HepG2 (cell line): Measurements from ENCODE around the gene PRRC2A. TPM values are rescaled to one million over a fixed set of nuclear protein-coding genes. Genes with fewer than 3 reads are reported as not detected.

Experiments used
- HIVEP1 ChIP-seq: sonication (generic); formaldehyde crosslinking; IDR thresholded peaks from 2 replicates; pipeline ENCODE4 v1.4.0; 2020; ENCODE audit warnings: mild to moderate bottlenecking, missing genetic modification reagents
- IKZF5 ChIP-seq: IDR thresholded peaks from 2 replicates; pipeline ENCODE4 v1.6.1; 2018; ENCODE audit warnings: missing genetic modification reagents, mild to moderate bottlenecking, missing compliant biosample characterization
- JUND ChIP-seq: sonication (generic); formaldehyde crosslinking; IDR thresholded peaks from 2 replicates; pipeline ENCODE4 v1.8.0; 2022; ENCODE audit warnings: mild to moderate bottlenecking, missing genetic modification reagents
- MYPOP ChIP-seq: sonication (generic); formaldehyde crosslinking; IDR thresholded peaks from 2 replicates; pipeline ENCODE4 v1.8.1; 2023; ENCODE audit warnings: mild to moderate bottlenecking, moderate library complexity, missing genetic modification reagents
- NFKBIZ ChIP-seq: IDR thresholded peaks from 2 replicates; pipeline ENCODE4 v1.6.1; 2018; ENCODE audit warnings: missing genetic modification reagents, missing compliant biosample characterization
- NR2F1 ChIP-seq, 2 experiments: fragments of 450-650 bp in 1 of 2; formaldehyde crosslinking in 1 of 2; IDR thresholded peaks; 2 replicates each; pipeline versions ENCODE4 v1.5.0 to v1.6.1; 2016 to 2020; ENCODE audit warnings: mild to moderate bottlenecking in 1 of 2, missing compliant biosample characterization in 1 of 2, missing genetic modification reagents in 1 of 2, moderate library complexity in 1 of 2
- SALL2 ChIP-seq: sonication (generic); formaldehyde crosslinking; IDR thresholded peaks from 2 replicates; pipeline ENCODE4 v1.8.1; 2023; ENCODE audit warnings: mild to moderate bottlenecking, missing genetic modification reagents, inconsistent platforms
- SCMH1 ChIP-seq: sonication (generic); formaldehyde crosslinking; IDR thresholded peaks from 2 replicates; pipeline ENCODE4 v1.9.0; 2021; ENCODE audit warnings: missing genetic modification reagents, mild to moderate bottlenecking, borderline replicate concordance
- SOX6 ChIP-seq, 2 experiments: fragments of 450-650 bp in 1 of 2; sonication (generic) in 1 of 2; formaldehyde crosslinking in 1 of 2; IDR thresholded peaks; 2 replicates each; pipeline versions ENCODE4 v1.4.0 to v1.6.1; 2017 to 2020; ENCODE audit warnings: antibody characterized with exemption in 1 of 2, mild to moderate bottlenecking in 1 of 2, missing genetic modification reagents in 1 of 2
- TAF1 ChIP-seq: sonication (generic); formaldehyde crosslinking; IDR thresholded peaks from 2 replicates; pipeline ENCODE4 v1.4.0; 2020; ENCODE audit warnings: missing genetic modification reagents
- YEATS2 ChIP-seq: sonication (generic); formaldehyde crosslinking; IDR thresholded peaks from 2 replicates; pipeline ENCODE4 v1.4.0; 2020; ENCODE audit warnings: missing genetic modification reagents, borderline replicate concordance
- ZNF3 ChIP-seq: IDR thresholded peaks from 2 replicates; pipeline ENCODE4 v1.7.0; 2017; ENCODE audit warnings: inconsistent platforms
- ZNF704 ChIP-seq: sonication (generic); formaldehyde crosslinking; IDR thresholded peaks from 2 replicates; pipeline ENCODE4 v1.8.1; 2023; ENCODE audit warnings: mild to moderate bottlenecking, inconsistent platforms, moderate library complexity, missing genetic modification reagents, borderline replicate concordance
- ZNF720 ChIP-seq: sonication (generic); formaldehyde crosslinking; IDR thresholded peaks from 2 replicates; pipeline ENCODE4 v1.4.0; 2020; ENCODE audit warnings: missing genetic modification reagents
- polyA plus RNA-seq, 8 experiments: library from polyadenylated mRNA; depleted of rRNA in 3 of 8; stranded (reverse) in 7 of 8; unstranded in 1 of 8; fragments of >200 nt; fragmentation: Illumina TruSeq in 4 of 8; extraction: Trizol in 4 of 8; gene quantifications; 2 replicates each; pipeline versions ENCODE4 v1.2.1 to v1.2.3, GENCODE V29; 2011 to 2016; ENCODE audit warnings: low read depth in 4 of 8, missing spikeins in 1 of 8, mixed read lengths in 1 of 8; ENCODE audit not compliant: insufficient read depth in 1 of 8
- total RNA-seq, 5 experiments: library from RNA; depleted of rRNA; stranded (reverse); fragments of >200 nt; fragmentation: Illumina TruSeq; extraction: Trizol; gene quantifications; 2 replicates each; pipeline ENCODE4 v1.2.3, GENCODE V29; 2016; ENCODE audit warnings: low read depth in 1 of 5
- TF ChIP-seq, protein P1 (sequence below): sonication (generic); formaldehyde crosslinking; IDR thresholded peaks from 2 replicates; pipeline ENCODE4 v1.5.1; 2020; ENCODE audit warnings: mild to moderate bottlenecking, missing genetic modification reagents
- TF ChIP-seq, protein P2 (sequence below): sonication (generic); formaldehyde crosslinking; IDR thresholded peaks from 2 replicates; pipeline ENCODE4 v1.5.0; 2020; ENCODE audit warnings: missing genetic modification reagents
- TF ChIP-seq, protein P3 (sequence below): sonication (generic); formaldehyde crosslinking; IDR thresholded peaks from 2 replicates; pipeline ENCODE4 v1.5.1; 2020; ENCODE audit warnings: mild to moderate bottlenecking, missing genetic modification reagents, borderline replicate concordance

The PRRC2A gene
- total and polyA plus RNA-seq, 2 of the 13 experiments (the other 11 are each of a cell fraction or from before 2014, with no cell fraction given), result 38.9 to 47.4 TPM

GRCh38 chr6:31580807-31581433 is 39.6 kb upstream of the PRRC2A start (continued):
- TF ChIP-seq, protein P1, sequence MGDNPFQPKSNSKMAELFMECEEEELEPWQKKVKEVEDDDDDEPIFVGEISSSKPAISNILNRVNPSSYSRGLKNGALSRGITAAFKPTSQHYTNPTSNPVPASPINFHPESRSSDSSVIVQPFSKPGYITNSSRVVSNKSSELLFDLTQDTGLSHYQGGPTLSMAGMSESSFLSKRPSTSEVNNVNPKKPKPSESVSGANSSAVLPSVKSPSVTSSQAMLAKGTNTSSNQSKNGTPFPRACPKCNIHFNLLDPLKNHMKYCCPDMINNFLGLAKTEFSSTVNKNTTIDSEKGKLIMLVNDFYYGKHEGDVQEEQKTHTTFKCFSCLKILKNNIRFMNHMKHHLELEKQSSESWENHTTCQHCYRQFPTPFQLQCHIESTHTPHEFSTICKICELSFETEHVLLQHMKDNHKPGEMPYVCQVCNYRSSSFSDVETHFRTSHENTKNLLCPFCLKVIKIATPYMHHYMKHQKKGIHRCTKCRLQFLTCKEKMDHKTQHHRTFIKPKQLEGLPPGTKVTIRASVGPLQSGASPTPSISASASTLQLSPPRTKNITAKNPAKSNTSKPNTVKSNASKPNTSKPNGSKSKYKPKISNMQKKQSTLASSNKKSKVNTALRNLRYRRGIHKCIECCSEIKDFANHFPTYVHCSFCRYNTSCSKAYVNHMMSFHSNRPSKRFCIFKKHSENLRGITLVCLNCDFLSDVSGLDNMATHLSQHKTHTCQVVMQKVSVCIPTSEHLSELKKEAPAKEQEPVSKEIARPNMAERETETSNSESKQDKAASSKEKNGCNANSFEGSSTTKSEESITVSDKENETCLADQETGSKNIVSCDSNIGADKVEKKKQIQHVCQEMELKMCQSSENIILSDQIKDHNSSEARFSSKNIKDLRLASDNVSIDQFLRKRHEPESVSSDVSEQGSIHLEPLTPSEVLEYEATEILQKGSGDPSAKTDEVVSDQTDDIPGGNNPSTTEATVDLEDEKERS (CRISPR knock-in tag), result no peak
- TF ChIP-seq IKZF5 (CRISPR knock-in tag), result peak; percentile 79
- TF ChIP-seq SALL2, result peak; percentile 81; the same call in 1 of the 2 replicates
- TF ChIP-seq, protein P2, sequence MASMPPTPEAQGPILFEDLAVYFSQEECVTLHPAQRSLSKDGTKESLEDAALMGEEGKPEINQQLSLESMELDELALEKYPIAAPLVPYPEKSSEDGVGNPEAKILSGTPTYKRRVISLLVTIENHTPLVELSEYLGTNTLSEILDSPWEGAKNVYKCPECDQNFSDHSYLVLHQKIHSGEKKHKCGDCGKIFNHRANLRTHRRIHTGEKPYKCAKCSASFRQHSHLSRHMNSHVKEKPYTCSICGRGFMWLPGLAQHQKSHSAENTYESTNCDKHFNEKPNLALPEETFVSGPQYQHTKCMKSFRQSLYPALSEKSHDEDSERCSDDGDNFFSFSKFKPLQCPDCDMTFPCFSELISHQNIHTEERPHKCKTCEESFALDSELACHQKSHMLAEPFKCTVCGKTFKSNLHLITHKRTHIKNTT (CRISPR knock-in tag), result no peak
- no peak for TF ChIP-seq ZNF3 (CRISPR knock-in tag)
- no peak; the same call in 1 of the 2 replicates for TF ChIP-seq ZNF704 (CRISPR knock-in tag)
- TF ChIP-seq HIVEP1 (CRISPR knock-in tag), result peak; percentile 67
- no peak for TF ChIP-seq ZNF720 (CRISPR knock-in tag)
- TF ChIP-seq JUND (CRISPR knock-in tag), result no peak
- TF ChIP-seq SCMH1 (CRISPR knock-in tag), result no peak
- peak; percentile 41; the same call in 1 of the 2 replicates for TF ChIP-seq MYPOP (CRISPR knock-in tag)
- TF ChIP-seq, protein P3, sequence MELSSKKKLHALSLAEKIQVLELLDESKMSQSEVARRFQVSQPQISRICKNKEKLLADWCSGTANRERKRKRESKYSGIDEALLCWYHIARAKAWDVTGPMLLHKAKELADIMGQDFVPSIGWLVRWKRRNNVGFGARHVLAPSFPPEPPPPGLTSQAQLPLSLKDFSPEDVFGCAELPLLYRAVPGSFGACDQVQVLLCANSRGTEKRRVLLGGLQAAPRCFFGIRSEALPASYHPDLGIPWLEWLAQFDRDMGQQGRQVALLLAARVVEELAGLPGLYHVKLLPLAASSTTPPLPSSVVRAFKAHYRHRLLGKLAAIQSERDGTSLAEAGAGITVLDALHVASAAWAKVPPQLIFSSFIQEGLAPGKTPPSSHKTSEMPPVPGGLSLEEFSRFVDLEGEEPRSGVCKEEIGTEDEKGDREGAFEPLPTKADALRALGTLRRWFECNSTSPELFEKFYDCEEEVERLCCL (CRISPR knock-in tag), result no peak
- TF ChIP-seq SOX6 (IDR thresholded peaks at IDR 0.05), result no peak
- peak; percentile 62 for TF ChIP-seq SOX6 (CRISPR knock-in tag; IDR thresholded peaks at IDR 0.05)
- peak; percentile 76; the same call in 1 of the 2 replicates for TF ChIP-seq YEATS2
- no peak for TF ChIP-seq NFKBIZ (CRISPR knock-in tag)
- peak; percentile 54; the same call in 1 of the 2 replicates for TF ChIP-seq TAF1
- no peak for TF ChIP-seq NR2F1 (CRISPR knock-in tag; IDR thresholded peaks at IDR 0.05)
